HUES64 (cell line): ENCODE data around the gene SUGP2.
A peak's percentile ranks its signal among the peaks of the same experiment; 100 is the strongest.

Experiments
- H3K27ac ChIP-seq: 2 replicates; pipeline ENCODE4 v1.7.0; 2013; ENCODE audit warnings: low read depth, low read length, inconsistent platforms
- H3K27me3 ChIP-seq: 2 replicates; pipeline ENCODE4 v1.6.1; 2013; ENCODE audit warnings: mild to moderate bottlenecking, low read length; ENCODE audit not compliant: insufficient read depth
- H3K36me3 ChIP-seq: 2 replicates; pipeline ENCODE4 v1.6.1; 2013; ENCODE audit warnings: mild to moderate bottlenecking, low read length; ENCODE audit not compliant: insufficient read depth
- H3K4me1 ChIP-seq: 2 replicates; pipeline ENCODE4 v1.6.1; 2013; ENCODE audit warnings: mild to moderate bottlenecking, low read length, moderate library complexity; ENCODE audit not compliant: insufficient read depth
- H3K4me3 ChIP-seq: 2 replicates; pipeline ENCODE4 v1.5.1; 2013; ENCODE audit warnings: mild to moderate bottlenecking, low read length, moderate library complexity
- H3K9ac ChIP-seq: 2 replicates; pipeline ENCODE4 v1.6.1; 2013; ENCODE audit warnings: mild to moderate bottlenecking, low read depth, low read length
- H3K9me3 ChIP-seq: 2 replicates; pipeline ENCODE4 v1.6.1; 2013; ENCODE audit warnings: low read depth, low read length; ENCODE audit not compliant: insufficient read depth
- WGBS: fragments of 150-250, 120-280 bp; methylation state at CpG from one replicate; pipeline ENCODE4 v1.1.7; 2013; ENCODE audit warnings: missing lambda C conversion rate; 5-methylcytosine and 5-hydroxymethylcytosine counted together

The SUGP2 gene

GRCh38 chr19:18948075-18948975 lies 85.0 kb downstream of the SUGP2 start:
- H3K27me3 ChIP-seq = no peaks in the 10 kb centered on the region
- no peak overlapping the region for H3K27ac ChIP-seq
- 0 out of 2 replicates have a peak, but pooled peaks cover 2% of the 10 kb centered on the region for H3K36me3 ChIP-seq
- H3K4me3 ChIP-seq = no peak overlapping the region
- no peak overlapping the region for H3K9ac ChIP-seq
- no peaks in the 10 kb centered on the region for H3K4me1 ChIP-seq
- 89% methylated on average over 15 of the region's 15 CpGs for WGBS
- H3K9me3 ChIP-seq = no peaks in the 10 kb centered on the region

GRCh38 chr19:18946918-18947317 lies 86.4 kb downstream of the SUGP2 start:
- 91% methylated on average over 14 of the region's 14 CpGs for WGBS
- Histone ChIP-seq H3K9ac (no peak overlapping the region), H3K4me1 (peaks cover under 1% of the 10 kb centered on the region; the same call in 1 of the 2 replicates), H3K27me3 (no peaks in the 10 kb centered on the region; the same call in 1 of the 2 replicates), H3K4me3 (no peak overlapping the region), H3K36me3 (0 out of 2 replicates have a peak, but pooled peaks cover 2% of the 10 kb centered on the region), H3K9me3 (no peaks in the 10 kb centered on the region), H3K27ac (no peak overlapping the region)

DNA sequence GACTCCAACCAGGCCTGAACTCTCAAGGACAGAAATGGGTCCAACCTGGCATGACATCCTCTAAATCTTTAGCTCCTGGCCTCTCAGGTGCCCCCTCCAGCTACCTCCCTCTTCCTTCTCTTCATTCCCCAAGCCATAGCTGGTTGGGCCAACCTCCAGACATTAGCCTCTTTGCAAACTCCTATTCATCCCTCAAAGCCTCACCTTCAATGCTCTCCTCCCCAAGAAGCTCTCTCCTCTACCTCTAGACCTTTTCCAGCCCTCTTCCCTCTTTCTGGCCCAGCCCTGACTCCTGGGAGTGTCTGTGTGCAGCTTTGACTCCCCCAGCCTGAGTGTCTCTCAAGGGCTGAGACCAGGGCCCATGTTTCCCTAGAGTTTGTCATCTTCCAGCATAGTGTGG lies 87.0 kb downstream of the SUGP2 start:
- H3K27ac ChIP-seq = no peak overlapping the region
- H3K9ac ChIP-seq = no peak overlapping the region
- H3K4me1 ChIP-seq = peaks cover 6% of the 10 kb centered on the region; the same call in 1 of the 2 replicates
- no peaks in the 10 kb centered on the region for H3K9me3 ChIP-seq
- H3K27me3 ChIP-seq = no peaks in the 10 kb centered on the region; the same call in 1 of the 2 replicates
- 0 out of 2 replicates have a peak, but pooled peaks cover 2% of the 10 kb centered on the region for H3K36me3 ChIP-seq
- H3K4me3 ChIP-seq = no peak overlapping the region

DNA sequence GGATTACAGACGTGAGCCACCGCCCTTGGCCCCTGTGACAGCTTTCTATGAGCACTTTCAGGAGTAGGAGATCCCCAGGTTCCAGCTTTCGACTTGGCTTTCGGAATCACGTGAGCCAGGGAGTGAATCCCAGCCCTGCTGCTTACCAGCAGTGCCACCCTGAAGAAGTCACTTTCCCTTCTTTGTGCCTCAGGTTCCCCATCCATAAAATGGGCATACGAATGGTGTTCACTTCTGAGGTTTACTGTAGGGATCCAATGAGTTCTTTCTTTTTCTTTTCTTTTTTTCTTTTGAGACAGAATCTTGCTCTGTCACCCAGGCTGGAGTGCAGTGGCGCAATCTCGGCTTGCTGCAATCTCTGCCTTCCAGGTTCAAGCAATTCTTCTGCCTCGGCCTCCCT lies 88.0 kb downstream of the SUGP2 start:
- H3K27me3 ChIP-seq = peaks cover 2% of the 10 kb centered on the region; the same call in 1 of the 2 replicates
- H3K27ac ChIP-seq = no peak overlapping the region
- peaks cover 6% of the 10 kb centered on the region; the same call in 1 of the 2 replicates for H3K4me1 ChIP-seq
- 89% methylated on average over 9 of the region's 9 CpGs for WGBS
- H3K4me3 ChIP-seq = no peak overlapping the region
- no peaks in the 10 kb centered on the region for H3K9me3 ChIP-seq
- no peak overlapping the region for H3K9ac ChIP-seq
- H3K36me3 ChIP-seq = 0 out of 2 replicates have a peak, but pooled peaks cover 2% of the 10 kb centered on the region

GRCh38 chr19:18943465-18943864 lies 89.9 kb downstream of the SUGP2 start:
- WGBS = 87% methylated on average over 4 of the region's 4 CpGs
- Histone ChIP-seq H3K9ac (no peak overlapping the region), H3K27ac (no peak overlapping the region), H3K4me1 (peaks cover 14% of the 10 kb centered on the region; the same call in 1 of the 2 replicates), H3K9me3 (no peaks in the 10 kb centered on the region), H3K27me3 (peaks cover 3% of the 10 kb centered on the region; the same call in 1 of the 2 replicates), H3K36me3 (peaks cover 7% of the 10 kb centered on the region; the same call in 1 of the 2 replicates), H3K4me3 (no peak overlapping the region)

DNA sequence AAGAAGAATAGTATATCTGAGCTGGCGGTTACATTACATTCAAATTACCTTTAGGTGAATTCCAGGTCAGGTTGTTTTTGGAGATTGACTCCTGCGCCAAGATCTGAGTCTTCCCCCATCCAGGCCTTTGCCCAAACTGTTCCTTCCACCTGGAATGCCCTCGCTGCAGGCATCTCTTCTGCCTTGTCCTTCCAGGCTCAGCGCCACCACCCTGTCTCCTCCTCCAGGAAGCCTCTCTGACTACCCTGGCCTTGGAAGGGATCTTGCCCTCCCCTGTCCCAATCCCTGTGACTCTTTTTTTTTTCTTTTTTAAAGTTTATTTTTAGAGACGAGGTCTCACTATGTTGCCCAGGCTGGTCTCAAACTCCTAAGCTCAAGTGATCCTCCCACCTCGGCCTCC lies 90.6 kb downstream of the SUGP2 start:
- Histone ChIP-seq H3K27me3 (peaks cover 3% of the 10 kb centered on the region; the same call in 1 of the 2 replicates), H3K27ac (no peak overlapping the region), H3K36me3 (peaks cover 11% of the 10 kb centered on the region), H3K9me3 (no peaks in the 10 kb centered on the region), H3K9ac (no peak overlapping the region), H3K4me3 (no peak overlapping the region), H3K4me1 (peaks cover 14% of the 10 kb centered on the region; the same call in 1 of the 2 replicates)
- WGBS = 86% methylated on average over 6 of the region's 6 CpGs

DNA sequence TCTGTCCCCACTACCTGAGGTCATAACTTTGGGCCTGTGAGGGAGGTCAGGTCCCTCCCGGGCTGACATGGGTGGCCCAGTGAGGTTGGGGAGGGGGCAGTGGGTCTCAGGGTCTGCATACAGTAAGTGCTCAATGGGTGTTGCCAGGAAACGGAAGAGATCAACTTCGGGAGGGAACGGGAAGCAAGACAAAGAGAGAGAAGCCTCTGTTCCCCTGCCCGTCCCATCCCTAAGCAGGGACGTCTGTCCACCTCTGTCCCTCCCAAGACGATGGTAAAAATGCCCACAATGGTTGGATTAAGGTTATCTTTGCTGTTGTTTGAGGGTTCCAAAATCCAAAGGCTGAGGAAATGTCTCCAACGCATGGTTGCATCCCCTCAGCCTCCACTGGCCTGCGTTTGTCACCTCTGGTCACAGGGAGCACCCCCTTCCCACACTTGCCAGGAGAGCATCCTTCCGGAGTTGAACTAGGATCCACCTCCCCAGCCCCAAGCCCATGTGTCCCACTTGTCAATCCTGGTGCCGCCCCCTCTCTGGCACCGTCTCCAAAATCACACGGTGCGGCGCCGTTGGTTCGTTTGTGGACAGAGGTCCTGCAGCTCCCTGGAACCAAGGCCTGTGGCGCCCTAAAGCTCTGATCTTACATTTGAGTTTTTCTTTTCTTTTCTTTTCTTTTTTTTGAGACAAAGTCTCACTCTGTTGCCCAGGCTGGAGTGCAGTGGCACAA lies 91.5 kb downstream of the SUGP2 start:
- Histone ChIP-seq H3K9ac (0 out of 2 replicates have a peak overlapping the region, but pooled peaks have one; percentile 30), H3K27ac (no peak overlapping the region)

More for the DNA sequence above, 91.5 kb downstream of the SUGP2 start:
- Histone ChIP-seq H3K4me1 (peaks cover 14% of the 10 kb centered on the region; the same call in 1 of the 2 replicates), H3K9me3 (no peaks in the 10 kb centered on the region), H3K36me3 (peaks cover 11% of the 10 kb centered on the region), H3K27me3 (peaks cover 3% of the 10 kb centered on the region; the same call in 1 of the 2 replicates), H3K4me3 (peak overlapping the region; percentile 51)
- WGBS = 66% methylated on average over 18 of the region's 18 CpGs
